ENCODE measurements around the gene IQCH.

- no peak for TF ChIP-seq POLR2A (IDR thresholded peaks at IDR 0.05; ENCODE audit: low read depth, low read length)
- TF ChIP-seq POLR2AphosphoS5 (IDR thresholded peaks at IDR 0.05; ENCODE audit: low read depth, low read length) = no peak
Observed at GRCh38 chr15:67406257-67406861, 151.8 kb downstream of the IQCH start.
